GM12878 (cell line): ENCODE measurements around the gene P4HA1.

Experiments used
- ATF7 ChIP-seq: fragments of 450-650 bp; IDR thresholded peaks from 2 replicates; pipeline ENCODE4 v1.6.1; 2016; ENCODE audit warnings: low read depth, mild to moderate bottlenecking
- CEBPB ChIP-seq, 2 experiments: fragments of 150-350 bp in 1 of 2; IDR thresholded peaks; 2 replicates each; pipeline ENCODE4 v1.6.1; 2012 to 2014; ENCODE audit warnings: low read depth in 2 of 2, low read length in 2 of 2, borderline replicate concordance in 1 of 2, inconsistent platforms in 1 of 2
- FOXK2 ChIP-seq: fragments of 450-650 bp; IDR thresholded peaks from 2 replicates; pipeline ENCODE4 v1.6.1; 2017; ENCODE audit warnings: mild to moderate bottlenecking, moderate library complexity
- JUNB ChIP-seq: IDR thresholded peaks from 2 replicates; pipeline ENCODE4 v1.6.1; 2016; ENCODE audit warnings: antibody characterized with exemption, mild to moderate bottlenecking
- JUND ChIP-seq: IDR thresholded peaks from 2 replicates; pipeline ENCODE4 v1.6.1; 2012; ENCODE audit warnings: low read depth, mild to moderate bottlenecking, low read length, improper control_type of control experiment, moderate library complexity
- POLR2A ChIP-seq: IDR thresholded peaks from 2 replicates; pipeline ENCODE4 v1.6.1; 2011; ENCODE audit warnings: low read depth, mild to moderate bottlenecking, low read length
- POLR2AphosphoS5 ChIP-seq: IDR thresholded peaks from 2 replicates; pipeline ENCODE4 v1.6.1; 2011; ENCODE audit warnings: mild to moderate bottlenecking, low read length, inconsistent platforms
- ZNF217 ChIP-seq: fragments of 450-650 bp; IDR thresholded peaks from 2 replicates; pipeline ENCODE4 v1.6.1; 2017; ENCODE audit warnings: antibody characterized with exemption, mild to moderate bottlenecking
- TF ChIP-seq, protein P1 (sequence below), 3 experiments: IDR thresholded peaks in 2 of 3; conservative IDR thresholded peaks in 1 of 3; 2 replicates each; pipeline ENCODE4 v1.5.1; 2011; ENCODE audit warnings: low read depth in 3 of 3, low read length in 3 of 3, mild to moderate bottlenecking in 3 of 3, control low read depth in 2 of 3, moderate library complexity in 2 of 3, inconsistent platforms in 1 of 3, mixed read lengths in 1 of 3; ENCODE audit not compliant: control insufficient read depth in 2 of 3, insufficient read depth in 1 of 3; ENCODE audit errors: extremely low read depth in 1 of 3
- TF ChIP-seq, protein P2 (sequence below): IDR thresholded peaks from 2 replicates; pipeline ENCODE4 v1.6.1; 2012; ENCODE audit warnings: mild to moderate bottlenecking, low read depth, low read length

DNA sequence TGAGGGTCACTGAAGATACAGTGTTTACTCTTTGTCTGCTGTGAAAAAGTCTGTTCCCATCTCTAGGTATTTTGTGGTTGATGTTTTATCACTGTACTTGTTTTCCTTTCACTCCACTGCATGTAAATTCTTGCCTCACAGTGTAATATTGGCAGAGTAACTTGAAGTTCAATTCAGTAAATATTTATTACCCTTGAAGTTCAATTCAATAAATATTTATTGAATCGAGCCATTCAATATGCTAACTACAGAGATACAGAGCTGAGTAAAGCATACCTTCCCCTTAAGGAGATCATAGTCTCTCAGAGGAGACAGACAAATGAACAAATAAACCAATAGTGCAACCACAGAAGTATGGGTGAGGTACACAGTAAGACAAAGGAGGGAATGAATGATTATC is 22.8 kb upstream of the P4HA1 start:
- TF ChIP-seq POLR2AphosphoS5 (no peak), JUND (no peak), ATF7 (no peak), ZNF217 (no peak), JUNB (no peak), POLR2A (no peak), FOXK2 (no peak), CEBPB (IDR thresholded peaks at IDR 0.05; ENCODE audit: borderline replicate concordance in 1 of 2, low read depth in 2 of 2, low read length in 2 of 2) (no peak)
- TF ChIP-seq, protein P1, sequence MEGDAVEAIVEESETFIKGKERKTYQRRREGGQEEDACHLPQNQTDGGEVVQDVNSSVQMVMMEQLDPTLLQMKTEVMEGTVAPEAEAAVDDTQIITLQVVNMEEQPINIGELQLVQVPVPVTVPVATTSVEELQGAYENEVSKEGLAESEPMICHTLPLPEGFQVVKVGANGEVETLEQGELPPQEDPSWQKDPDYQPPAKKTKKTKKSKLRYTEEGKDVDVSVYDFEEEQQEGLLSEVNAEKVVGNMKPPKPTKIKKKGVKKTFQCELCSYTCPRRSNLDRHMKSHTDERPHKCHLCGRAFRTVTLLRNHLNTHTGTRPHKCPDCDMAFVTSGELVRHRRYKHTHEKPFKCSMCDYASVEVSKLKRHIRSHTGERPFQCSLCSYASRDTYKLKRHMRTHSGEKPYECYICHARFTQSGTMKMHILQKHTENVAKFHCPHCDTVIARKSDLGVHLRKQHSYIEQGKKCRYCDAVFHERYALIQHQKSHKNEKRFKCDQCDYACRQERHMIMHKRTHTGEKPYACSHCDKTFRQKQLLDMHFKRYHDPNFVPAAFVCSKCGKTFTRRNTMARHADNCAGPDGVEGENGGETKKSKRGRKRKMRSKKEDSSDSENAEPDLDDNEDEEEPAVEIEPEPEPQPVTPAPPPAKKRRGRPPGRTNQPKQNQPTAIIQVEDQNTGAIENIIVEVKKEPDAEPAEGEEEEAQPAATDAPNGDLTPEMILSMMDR (IDR thresholded peaks at IDR 0.05 in 2 of 3, conservative IDR thresholded peaks at IDR 0.05 in 1 of 3; ENCODE audit: control insufficient read depth in 2 of 3, extremely low read depth in 1 of 3, insufficient read depth in 1 of 3, low read depth in 3 of 3, low read length in 3 of 3): no peak
- TF ChIP-seq, protein P2, sequence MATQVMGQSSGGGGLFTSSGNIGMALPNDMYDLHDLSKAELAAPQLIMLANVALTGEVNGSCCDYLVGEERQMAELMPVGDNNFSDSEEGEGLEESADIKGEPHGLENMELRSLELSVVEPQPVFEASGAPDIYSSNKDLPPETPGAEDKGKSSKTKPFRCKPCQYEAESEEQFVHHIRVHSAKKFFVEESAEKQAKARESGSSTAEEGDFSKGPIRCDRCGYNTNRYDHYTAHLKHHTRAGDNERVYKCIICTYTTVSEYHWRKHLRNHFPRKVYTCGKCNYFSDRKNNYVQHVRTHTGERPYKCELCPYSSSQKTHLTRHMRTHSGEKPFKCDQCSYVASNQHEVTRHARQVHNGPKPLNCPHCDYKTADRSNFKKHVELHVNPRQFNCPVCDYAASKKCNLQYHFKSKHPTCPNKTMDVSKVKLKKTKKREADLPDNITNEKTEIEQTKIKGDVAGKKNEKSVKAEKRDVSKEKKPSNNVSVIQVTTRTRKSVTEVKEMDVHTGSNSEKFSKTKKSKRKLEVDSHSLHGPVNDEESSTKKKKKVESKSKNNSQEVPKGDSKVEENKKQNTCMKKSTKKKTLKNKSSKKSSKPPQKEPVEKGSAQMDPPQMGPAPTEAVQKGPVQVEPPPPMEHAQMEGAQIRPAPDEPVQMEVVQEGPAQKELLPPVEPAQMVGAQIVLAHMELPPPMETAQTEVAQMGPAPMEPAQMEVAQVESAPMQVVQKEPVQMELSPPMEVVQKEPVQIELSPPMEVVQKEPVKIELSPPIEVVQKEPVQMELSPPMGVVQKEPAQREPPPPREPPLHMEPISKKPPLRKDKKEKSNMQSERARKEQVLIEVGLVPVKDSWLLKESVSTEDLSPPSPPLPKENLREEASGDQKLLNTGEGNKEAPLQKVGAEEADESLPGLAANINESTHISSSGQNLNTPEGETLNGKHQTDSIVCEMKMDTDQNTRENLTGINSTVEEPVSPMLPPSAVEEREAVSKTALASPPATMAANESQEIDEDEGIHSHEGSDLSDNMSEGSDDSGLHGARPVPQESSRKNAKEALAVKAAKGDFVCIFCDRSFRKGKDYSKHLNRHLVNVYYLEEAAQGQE: no peak
